Body of pancreas (tissue), 4 donors: ENCODE measurements around the gene TTYH1.

Experiments used
- POLR2A ChIP-seq, 3 donors: fragments of 450-650 bp; IDR thresholded peaks; one replicate each; pipeline ENCODE4 v1.6.1; 2016; ENCODE audit warnings: antibody characterized with exemption in 3 of 3, mild to moderate bottlenecking in 2 of 3
- TF ChIP-seq, protein P1 (sequence below), 7 experiments: fragments of 450-650 bp in 4 of 7; fragments of 200-600 bp in 3 of 7; sonication (generic) in 3 of 7; IDR thresholded peaks; one replicate each; pipeline ENCODE4 v1.5.1; 2016 to 2019; ENCODE audit warnings: antibody characterized with exemption in 7 of 7

GRCh38 chr19:54457773-54458647 is 42.7 kb downstream of the TTYH1 start:
- TF ChIP-seq POLR2A (IDR thresholded peaks at IDR 0.05) = no peak
- TF ChIP-seq, protein P1, sequence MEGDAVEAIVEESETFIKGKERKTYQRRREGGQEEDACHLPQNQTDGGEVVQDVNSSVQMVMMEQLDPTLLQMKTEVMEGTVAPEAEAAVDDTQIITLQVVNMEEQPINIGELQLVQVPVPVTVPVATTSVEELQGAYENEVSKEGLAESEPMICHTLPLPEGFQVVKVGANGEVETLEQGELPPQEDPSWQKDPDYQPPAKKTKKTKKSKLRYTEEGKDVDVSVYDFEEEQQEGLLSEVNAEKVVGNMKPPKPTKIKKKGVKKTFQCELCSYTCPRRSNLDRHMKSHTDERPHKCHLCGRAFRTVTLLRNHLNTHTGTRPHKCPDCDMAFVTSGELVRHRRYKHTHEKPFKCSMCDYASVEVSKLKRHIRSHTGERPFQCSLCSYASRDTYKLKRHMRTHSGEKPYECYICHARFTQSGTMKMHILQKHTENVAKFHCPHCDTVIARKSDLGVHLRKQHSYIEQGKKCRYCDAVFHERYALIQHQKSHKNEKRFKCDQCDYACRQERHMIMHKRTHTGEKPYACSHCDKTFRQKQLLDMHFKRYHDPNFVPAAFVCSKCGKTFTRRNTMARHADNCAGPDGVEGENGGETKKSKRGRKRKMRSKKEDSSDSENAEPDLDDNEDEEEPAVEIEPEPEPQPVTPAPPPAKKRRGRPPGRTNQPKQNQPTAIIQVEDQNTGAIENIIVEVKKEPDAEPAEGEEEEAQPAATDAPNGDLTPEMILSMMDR (IDR thresholded peaks at IDR 0.05) = no peak
